ENCODE results near the gene UGT1A6. TPM values are rescaled to one million over a fixed set of nuclear protein-coding genes. Genes with fewer than 3 reads are reported as not detected.
A peak's percentile ranks its signal among the peaks of the same experiment; 100 is the strongest.

Gene UGT1A6
- polyA plus RNA-seq, 1 of the 3 experiments (the other 2 are of a cell fraction), result not detected

DNA sequence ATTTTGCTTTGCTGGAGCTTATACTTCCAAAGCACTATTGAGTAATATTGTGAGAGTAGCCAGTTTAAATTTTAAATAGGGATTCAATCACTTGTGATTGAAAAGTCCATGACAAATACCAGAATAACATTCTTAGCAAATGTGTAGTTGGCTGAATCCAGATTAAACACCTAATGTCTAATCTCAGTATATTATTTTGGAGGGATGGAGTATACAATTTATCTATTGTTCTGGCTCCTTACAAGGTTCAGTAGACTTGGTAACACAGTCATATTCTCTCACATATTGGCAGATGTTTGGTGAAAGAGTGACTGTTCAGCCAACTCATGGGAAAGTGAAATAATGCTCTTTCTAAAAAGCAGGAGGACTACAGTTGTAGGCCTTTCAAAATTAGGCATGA is 18.8 kb upstream of the UGT1A6 start:
- Histone ChIP-seq H3K9me3 (no peaks in the 10 kb centered on the region), H3K4me3 (ENCODE audit: low read depth in 2 of 2, low read length in 1 of 2) (no peak overlapping the region), H3K36me3 (replicated peaks in 1 of 2; ENCODE audit: control insufficient read depth in 1 of 2, insufficient read depth in 2 of 2, low read length in 1 of 2) (no peaks in the 10 kb centered on the region), H3K27ac (ENCODE audit: low read depth in 2 of 2, low read length in 1 of 2) (no peak overlapping the region), H3F3A (replicated peaks; ENCODE audit: insufficient read depth) (no peaks in the 10 kb centered on the region), H2AFZ (ENCODE audit: low read depth) (no peak overlapping the region), H3K27me3 (ENCODE audit: insufficient read depth) (no peaks in the 10 kb centered on the region), H3K4me1 (ENCODE audit: control insufficient read depth in 1 of 2, insufficient read depth in 2 of 2, low read depth in 1 of 2, low read length in 1 of 2) (no peaks in the 10 kb centered on the region), H3K9me2 (no peaks in the 10 kb centered on the region), H4K20me1 (ENCODE audit: insufficient read depth) (no peaks in the 10 kb centered on the region), H3K9ac (no peak overlapping the region), H3K4me2 (no peak overlapping the region), H3K79me2 (ENCODE audit: insufficient read depth) (no peaks in the 10 kb centered on the region)
- no peak for DNase-seq
- POLR2A ChIA-PET, result no interaction called here
- TF ChIP-seq, protein P1, sequence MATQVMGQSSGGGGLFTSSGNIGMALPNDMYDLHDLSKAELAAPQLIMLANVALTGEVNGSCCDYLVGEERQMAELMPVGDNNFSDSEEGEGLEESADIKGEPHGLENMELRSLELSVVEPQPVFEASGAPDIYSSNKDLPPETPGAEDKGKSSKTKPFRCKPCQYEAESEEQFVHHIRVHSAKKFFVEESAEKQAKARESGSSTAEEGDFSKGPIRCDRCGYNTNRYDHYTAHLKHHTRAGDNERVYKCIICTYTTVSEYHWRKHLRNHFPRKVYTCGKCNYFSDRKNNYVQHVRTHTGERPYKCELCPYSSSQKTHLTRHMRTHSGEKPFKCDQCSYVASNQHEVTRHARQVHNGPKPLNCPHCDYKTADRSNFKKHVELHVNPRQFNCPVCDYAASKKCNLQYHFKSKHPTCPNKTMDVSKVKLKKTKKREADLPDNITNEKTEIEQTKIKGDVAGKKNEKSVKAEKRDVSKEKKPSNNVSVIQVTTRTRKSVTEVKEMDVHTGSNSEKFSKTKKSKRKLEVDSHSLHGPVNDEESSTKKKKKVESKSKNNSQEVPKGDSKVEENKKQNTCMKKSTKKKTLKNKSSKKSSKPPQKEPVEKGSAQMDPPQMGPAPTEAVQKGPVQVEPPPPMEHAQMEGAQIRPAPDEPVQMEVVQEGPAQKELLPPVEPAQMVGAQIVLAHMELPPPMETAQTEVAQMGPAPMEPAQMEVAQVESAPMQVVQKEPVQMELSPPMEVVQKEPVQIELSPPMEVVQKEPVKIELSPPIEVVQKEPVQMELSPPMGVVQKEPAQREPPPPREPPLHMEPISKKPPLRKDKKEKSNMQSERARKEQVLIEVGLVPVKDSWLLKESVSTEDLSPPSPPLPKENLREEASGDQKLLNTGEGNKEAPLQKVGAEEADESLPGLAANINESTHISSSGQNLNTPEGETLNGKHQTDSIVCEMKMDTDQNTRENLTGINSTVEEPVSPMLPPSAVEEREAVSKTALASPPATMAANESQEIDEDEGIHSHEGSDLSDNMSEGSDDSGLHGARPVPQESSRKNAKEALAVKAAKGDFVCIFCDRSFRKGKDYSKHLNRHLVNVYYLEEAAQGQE (IDR thresholded peaks at IDR 0.05; ENCODE audit: low read depth, low read length), result no peak
- no peak for TF ChIP-seq RFX5 (IDR thresholded peaks at IDR 0.05; ENCODE audit: low read length)
- TF ChIP-seq YY1 (IDR thresholded peaks at IDR 0.05; ENCODE audit: low read depth), result no peak
- CTCF ChIA-PET, result no interaction called here

DNA sequence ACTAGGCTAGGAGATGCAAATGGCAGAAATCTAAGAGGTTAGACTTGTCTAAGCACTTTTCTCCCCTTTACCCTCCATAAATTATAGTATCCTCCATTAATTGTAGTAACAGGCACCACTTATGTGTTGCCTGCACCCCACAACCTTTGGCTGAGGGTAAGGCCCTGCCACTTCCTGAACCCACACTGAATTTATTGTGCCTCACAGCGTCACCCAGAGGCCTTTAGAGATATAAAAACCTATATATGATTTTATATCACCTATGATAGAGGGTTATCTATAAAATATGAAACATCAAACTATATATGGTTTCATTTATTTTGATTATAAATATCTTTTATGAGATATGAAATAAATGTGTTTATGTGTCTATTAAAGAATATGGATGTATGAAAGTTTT is 18.4 kb upstream of the UGT1A6 start:
- DNase-seq, result no peak
- Histone ChIP-seq H3K9me3 (no peaks in the 10 kb centered on the region), H3K4me2 (no peak overlapping the region), H3K79me2 (ENCODE audit: insufficient read depth) (no peaks in the 10 kb centered on the region), H3K9ac (no peak overlapping the region), H4K20me1 (ENCODE audit: insufficient read depth) (no peaks in the 10 kb centered on the region), H3K36me3 (replicated peaks in 1 of 2; ENCODE audit: control insufficient read depth in 1 of 2, insufficient read depth in 2 of 2, low read length in 1 of 2) (no peaks in the 10 kb centered on the region), H3K4me3 (ENCODE audit: low read depth in 2 of 2, low read length in 1 of 2) (no peak overlapping the region), H2AFZ (ENCODE audit: low read depth) (no peak overlapping the region), H3K4me1 (ENCODE audit: control insufficient read depth in 1 of 2, insufficient read depth in 2 of 2, low read depth in 1 of 2, low read length in 1 of 2) (no peaks in the 10 kb centered on the region), H3F3A (replicated peaks; ENCODE audit: insufficient read depth) (no peaks in the 10 kb centered on the region), H3K27me3 (ENCODE audit: insufficient read depth) (no peaks in the 10 kb centered on the region), H3K9me2 (no peaks in the 10 kb centered on the region), H3K27ac (ENCODE audit: low read depth in 2 of 2, low read length in 1 of 2) (no peak overlapping the region)
- CTCF ChIA-PET, result no interaction called here
- POLR2A ChIA-PET, result no interaction called here
- TF ChIP-seq, protein P2, sequence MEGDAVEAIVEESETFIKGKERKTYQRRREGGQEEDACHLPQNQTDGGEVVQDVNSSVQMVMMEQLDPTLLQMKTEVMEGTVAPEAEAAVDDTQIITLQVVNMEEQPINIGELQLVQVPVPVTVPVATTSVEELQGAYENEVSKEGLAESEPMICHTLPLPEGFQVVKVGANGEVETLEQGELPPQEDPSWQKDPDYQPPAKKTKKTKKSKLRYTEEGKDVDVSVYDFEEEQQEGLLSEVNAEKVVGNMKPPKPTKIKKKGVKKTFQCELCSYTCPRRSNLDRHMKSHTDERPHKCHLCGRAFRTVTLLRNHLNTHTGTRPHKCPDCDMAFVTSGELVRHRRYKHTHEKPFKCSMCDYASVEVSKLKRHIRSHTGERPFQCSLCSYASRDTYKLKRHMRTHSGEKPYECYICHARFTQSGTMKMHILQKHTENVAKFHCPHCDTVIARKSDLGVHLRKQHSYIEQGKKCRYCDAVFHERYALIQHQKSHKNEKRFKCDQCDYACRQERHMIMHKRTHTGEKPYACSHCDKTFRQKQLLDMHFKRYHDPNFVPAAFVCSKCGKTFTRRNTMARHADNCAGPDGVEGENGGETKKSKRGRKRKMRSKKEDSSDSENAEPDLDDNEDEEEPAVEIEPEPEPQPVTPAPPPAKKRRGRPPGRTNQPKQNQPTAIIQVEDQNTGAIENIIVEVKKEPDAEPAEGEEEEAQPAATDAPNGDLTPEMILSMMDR (IDR thresholded peaks at IDR 0.05), result peak; percentile 8; the same call in 1 of the 2 replicates
- no peak for TF ChIP-seq RCOR1 (IDR thresholded peaks at IDR 0.05; ENCODE audit: low read length)
- WGBS (ENCODE audit: low lambda C conversion rate), result 4% methylated on average over 1 of the region's 1 CpG

DNA sequence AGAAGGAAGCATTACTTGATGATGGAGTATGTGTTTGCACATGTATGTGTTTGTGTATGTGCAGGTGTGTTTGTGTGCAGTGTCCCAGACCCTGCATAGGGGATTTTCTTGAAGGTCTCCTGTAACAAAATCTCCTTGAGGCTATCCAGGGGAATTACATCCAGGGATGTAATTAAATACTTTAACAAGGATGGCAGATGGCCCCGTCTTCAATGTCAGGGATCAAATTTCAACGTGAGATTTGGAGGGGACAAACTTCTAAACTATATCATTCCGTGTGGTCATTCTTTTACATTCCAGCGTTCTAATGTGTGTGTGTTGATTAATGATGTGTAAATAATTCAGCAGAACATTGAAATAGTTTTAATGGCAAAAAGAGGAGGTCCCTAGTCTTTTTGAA is 17.7 kb upstream of the UGT1A6 start:
- ChIA-PET CTCF (no interaction called here), POLR2A (no interaction called here)
- Histone ChIP-seq H3K79me2 (ENCODE audit: insufficient read depth) (no peaks in the 10 kb centered on the region), H3K27me3 (ENCODE audit: insufficient read depth) (no peaks in the 10 kb centered on the region), H3F3A (replicated peaks; ENCODE audit: insufficient read depth) (no peaks in the 10 kb centered on the region), H2AFZ (ENCODE audit: low read depth) (no peak overlapping the region), H4K20me1 (ENCODE audit: insufficient read depth) (no peaks in the 10 kb centered on the region), H3K4me2 (no peak overlapping the region), H3K27ac (ENCODE audit: low read depth in 2 of 2, low read length in 1 of 2) (no peak overlapping the region), H3K9me2 (no peaks in the 10 kb centered on the region), H3K4me1 (ENCODE audit: control insufficient read depth in 1 of 2, insufficient read depth in 2 of 2, low read depth in 1 of 2, low read length in 1 of 2) (no peaks in the 10 kb centered on the region), H3K9me3 (no peaks in the 10 kb centered on the region), H3K9ac (no peak overlapping the region), H3K36me3 (replicated peaks in 1 of 2; ENCODE audit: control insufficient read depth in 1 of 2, insufficient read depth in 2 of 2, low read length in 1 of 2) (no peaks in the 10 kb centered on the region), H3K4me3 (ENCODE audit: low read depth in 2 of 2, low read length in 1 of 2) (no peak overlapping the region)
- DNase-seq, result no peak
- 28% methylated on average over 4 of the region's 4 CpGs for WGBS (ENCODE audit: low lambda C conversion rate)
- TF ChIP-seq, protein P3, sequence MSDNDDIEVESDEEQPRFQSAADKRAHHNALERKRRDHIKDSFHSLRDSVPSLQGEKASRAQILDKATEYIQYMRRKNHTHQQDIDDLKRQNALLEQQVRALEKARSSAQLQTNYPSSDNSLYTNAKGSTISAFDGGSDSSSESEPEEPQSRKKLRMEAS (IDR thresholded peaks at IDR 0.05; ENCODE audit: low read depth), result no peak
- TF ChIP-seq TAF1 (IDR thresholded peaks at IDR 0.05; ENCODE audit: borderline replicate concordance, low read depth, low read length), result no peak
- TF ChIP-seq SIN3A (IDR thresholded peaks at IDR 0.05; ENCODE audit: borderline replicate concordance, low read depth, low read length), result no peak
- no peak for TF ChIP-seq RFX5 (IDR thresholded peaks at IDR 0.05; ENCODE audit: low read length)
- no peak for TF ChIP-seq RAD21 (IDR thresholded peaks at IDR 0.05; ENCODE audit: low read length)
- no peak for TF ChIP-seq TEAD4 (IDR thresholded peaks at IDR 0.05; ENCODE audit: borderline replicate concordance, insufficient read depth)
- TF ChIP-seq, protein P4, sequence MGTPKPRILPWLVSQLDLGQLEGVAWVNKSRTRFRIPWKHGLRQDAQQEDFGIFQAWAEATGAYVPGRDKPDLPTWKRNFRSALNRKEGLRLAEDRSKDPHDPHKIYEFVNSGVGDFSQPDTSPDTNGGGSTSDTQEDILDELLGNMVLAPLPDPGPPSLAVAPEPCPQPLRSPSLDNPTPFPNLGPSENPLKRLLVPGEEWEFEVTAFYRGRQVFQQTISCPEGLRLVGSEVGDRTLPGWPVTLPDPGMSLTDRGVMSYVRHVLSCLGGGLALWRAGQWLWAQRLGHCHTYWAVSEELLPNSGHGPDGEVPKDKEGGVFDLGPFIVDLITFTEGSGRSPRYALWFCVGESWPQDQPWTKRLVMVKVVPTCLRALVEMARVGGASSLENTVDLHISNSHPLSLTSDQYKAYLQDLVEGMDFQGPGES (IDR thresholded peaks at IDR 0.05; ENCODE audit: low read depth, low read length), result no peak
- no peak for TF ChIP-seq ELF1 (IDR thresholded peaks at IDR 0.05)

Data from SK-N-SH (cell line).